Ovary (tissue), 3 donors: ENCODE data around the gene POU6F2.

Source experiments
- EP300 ChIP-seq: sonication (generic); formaldehyde crosslinking; IDR thresholded peaks from one replicate; pipeline ENCODE4 v1.6.1; 2017; ENCODE audit warnings: antibody characterized with exemption
- POLR2A ChIP-seq: fragments of 450-650 bp; IDR thresholded peaks from one replicate; pipeline ENCODE4 v1.6.1; 2017; ENCODE audit warnings: antibody characterized with exemption, mild to moderate bottlenecking, moderate library complexity
- TF ChIP-seq, protein P1 (sequence below), 3 donors: fragments of 450-650 bp in 2 of 3; fragments of 200-600 bp in 1 of 3; IDR thresholded peaks; one replicate each; pipeline versions ENCODE4 v1.5.1 to v1.8.0; 2016 to 2022; ENCODE audit warnings: antibody characterized with exemption in 3 of 3, mild to moderate bottlenecking in 1 of 3
- donor health status: DM: no; HTN: no; CAD: no.

DNA sequence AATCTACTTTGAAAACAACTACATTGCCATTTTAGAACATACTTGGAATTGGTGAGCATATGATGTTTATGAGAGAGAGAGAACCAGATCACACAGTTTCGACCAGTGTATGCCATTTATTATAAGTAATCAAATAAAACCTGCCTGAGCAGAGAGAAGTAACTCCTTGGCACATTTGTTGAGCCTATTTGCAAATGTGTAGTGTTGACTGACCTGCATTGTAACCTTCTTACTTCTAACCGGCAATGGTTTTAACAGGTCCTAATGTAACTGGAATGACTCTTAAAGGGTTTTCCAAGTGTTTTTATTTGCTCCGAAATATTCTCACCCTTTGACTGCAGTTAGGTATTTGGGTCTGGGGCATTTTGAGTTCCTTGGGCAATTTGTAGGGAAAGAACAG is 167.6 kb downstream of the POU6F2 start:
- TF ChIP-seq, protein P1, sequence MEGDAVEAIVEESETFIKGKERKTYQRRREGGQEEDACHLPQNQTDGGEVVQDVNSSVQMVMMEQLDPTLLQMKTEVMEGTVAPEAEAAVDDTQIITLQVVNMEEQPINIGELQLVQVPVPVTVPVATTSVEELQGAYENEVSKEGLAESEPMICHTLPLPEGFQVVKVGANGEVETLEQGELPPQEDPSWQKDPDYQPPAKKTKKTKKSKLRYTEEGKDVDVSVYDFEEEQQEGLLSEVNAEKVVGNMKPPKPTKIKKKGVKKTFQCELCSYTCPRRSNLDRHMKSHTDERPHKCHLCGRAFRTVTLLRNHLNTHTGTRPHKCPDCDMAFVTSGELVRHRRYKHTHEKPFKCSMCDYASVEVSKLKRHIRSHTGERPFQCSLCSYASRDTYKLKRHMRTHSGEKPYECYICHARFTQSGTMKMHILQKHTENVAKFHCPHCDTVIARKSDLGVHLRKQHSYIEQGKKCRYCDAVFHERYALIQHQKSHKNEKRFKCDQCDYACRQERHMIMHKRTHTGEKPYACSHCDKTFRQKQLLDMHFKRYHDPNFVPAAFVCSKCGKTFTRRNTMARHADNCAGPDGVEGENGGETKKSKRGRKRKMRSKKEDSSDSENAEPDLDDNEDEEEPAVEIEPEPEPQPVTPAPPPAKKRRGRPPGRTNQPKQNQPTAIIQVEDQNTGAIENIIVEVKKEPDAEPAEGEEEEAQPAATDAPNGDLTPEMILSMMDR (IDR thresholded peaks at IDR 0.05) = no peak
- no peak for TF ChIP-seq POLR2A
- TF ChIP-seq EP300 = no peak
